HG03442 (cell line): ENCODE data around the gene DTNBP1.
A peak's percentile ranks its signal among the peaks of the same experiment; 100 is the strongest.

Experiments
- ATAC-seq: cut with Tn5 transposase; IDR thresholded peaks from one replicate; pipeline ENCODE4 v1.9.1; 2021; ENCODE audit warnings: mild to moderate bottlenecking, moderate library complexity; ENCODE audit not compliant: unreplicated experiment

DTNBP1 gene

GRCh38 chr6:15626878-15627674 lies 35.8 kb downstream of the DTNBP1 start:
- no peak for ATAC-seq

GRCh38 chr6:15626160-15626559 lies 36.7 kb downstream of the DTNBP1 start:
- no peak for ATAC-seq

- no peak for ATAC-seq
Observed at GRCh38 chr6:15623276-15624116, 39.3 kb downstream of the DTNBP1 start.

- ATAC-seq, result no peak
Observed at GRCh38 chr6:15622045-15622740, 40.6 kb downstream of the DTNBP1 start.

GRCh38 chr6:15621203-15622044 lies 41.4 kb downstream of the DTNBP1 start:
- ATAC-seq, result peak; percentile 98

GRCh38 chr6:15620611-15621010 lies 42.2 kb downstream of the DTNBP1 start:
- ATAC-seq, result no peak

- ATAC-seq, result no peak
Observed at GRCh38 chr6:15619330-15619729, 43.5 kb downstream of the DTNBP1 start.

GRCh38 chr6:15618685-15619084 lies 44.1 kb downstream of the DTNBP1 start:
- no peak for ATAC-seq

GRCh38 chr6:15616261-15616660 lies 46.6 kb downstream of the DTNBP1 start:
- no peak for ATAC-seq

GRCh38 chr6:15615802-15616201 lies 47.0 kb downstream of the DTNBP1 start:
- ATAC-seq, result peak; percentile 88

GRCh38 chr6:15614277-15614676 lies 48.6 kb downstream of the DTNBP1 start:
- no peak for ATAC-seq

- ATAC-seq, result no peak
Observed at GRCh38 chr6:15608396-15608795, 54.4 kb downstream of the DTNBP1 start.

- ATAC-seq, result no peak
Observed at GRCh38 chr6:15607603-15608002, 55.2 kb downstream of the DTNBP1 start.

GRCh38 chr6:15606347-15606746 lies 56.5 kb downstream of the DTNBP1 start:
- no peak for ATAC-seq

- ATAC-seq, result no peak
Observed at GRCh38 chr6:15604843-15605242, 58.0 kb downstream of the DTNBP1 start.

GRCh38 chr6:15602154-15602553 lies 60.7 kb downstream of the DTNBP1 start:
- ATAC-seq, result no peak

- ATAC-seq, result no peak
Observed at GRCh38 chr6:15598273-15598798, 64.5 kb downstream of the DTNBP1 start.

GRCh38 chr6:15596186-15596896 lies 66.5 kb downstream of the DTNBP1 start:
- no peak for ATAC-seq

GRCh38 chr6:15595461-15596173 lies 67.2 kb downstream of the DTNBP1 start:
- ATAC-seq, result no peak
